D721Med (cell line): ENCODE measurements around the gene FAHD1.

Experiments
- DNase-seq: peaks from one replicate; pipeline ENCODE4 v3.0.0; 2011; ENCODE audit warnings: low spot score; ENCODE audit not compliant: insufficient read length
- FAIRE-seq: peaks from 2 replicates; lab custom pipeline; 2011; peaks lifted over from hg19 to GRCh38; lab: Jason Lieb, UNC
- CTCF ChIP-seq: IDR thresholded peaks from 2 replicates; pipeline ENCODE4 v1.5.1; 2012; ENCODE audit warnings: mild to moderate bottlenecking, control low read depth; ENCODE audit not compliant: insufficient read depth; ENCODE audit errors: missing control alignments

Gene FAHD1

GRCh38 chr16:1851793-1852192 lies 24.8 kb downstream of the FAHD1 start:
- DNase-seq (no peak), FAIRE-seq (no peak)
- no peak for TF ChIP-seq CTCF

- DNase-seq (no peak), FAIRE-seq (no peak)
These were observed 30.6 kb downstream of the FAHD1 start for GRCh38 chr16:1857433-1858097.

GRCh38 chr16:1858189-1858865 lies 31.3 kb downstream of the FAHD1 start:
- no peak for TF ChIP-seq CTCF
- FAIRE-seq (no peak), DNase-seq (no peak)

More at GRCh38 chr16:1857433-1858097, 30.6 kb downstream of the FAHD1 start:
- no peak for TF ChIP-seq CTCF

- DNase-seq (no peak), FAIRE-seq (no peak)
- TF ChIP-seq CTCF, result no peak
These were observed 32.6 kb downstream of the FAHD1 start for GRCh38 chr16:1859650-1860049.

GRCh38 chr16:1861730-1862129 lies 34.7 kb downstream of the FAHD1 start:
- DNase-seq (no peak), FAIRE-seq (no peak)
- TF ChIP-seq CTCF, result no peak

- TF ChIP-seq CTCF, result no peak
- FAIRE-seq (no peak), DNase-seq (no peak)
These were observed 35.4 kb downstream of the FAHD1 start for GRCh38 chr16:1862394-1862793.
